ENCODE measurements around the gene ANKS1B. TPM values are rescaled to one million over a fixed set of nuclear protein-coding genes. Genes with fewer than 3 reads are reported as not detected.

The ANKS1B gene
- total and polyA plus RNA-seq, 4 donors = 0.03 to 3.4 (median 0.53) TPM

- H3K4me3 ChIP-seq (ENCODE audit: low read depth in 1 of 3, low read length in 3 of 3) = no peak overlapping the region
- no peaks in the 10 kb centered on the region for H3K27me3 ChIP-seq (ENCODE audit: control insufficient read depth in 4 of 4, insufficient read depth in 4 of 4, low read length in 3 of 4)
- WGBS = 88% methylated on average over 7 of the region's 7 CpGs
- H3K9ac ChIP-seq (ENCODE audit: low read depth in 1 of 2, low read length in 2 of 2) = no peak overlapping the region
- DNase-seq (ENCODE audit: low spot score) = no peak
- peaks cover 0 to 18% (median 7%) of the 10 kb centered on the region in 4 donors for H3K4me1 ChIP-seq (ENCODE audit: control insufficient read depth in 4 of 4, insufficient read depth in 4 of 4, low read length in 3 of 4)
- no peaks in the 10 kb centered on the region for H3K36me3 ChIP-seq (ENCODE audit: control insufficient read depth in 4 of 4, insufficient read depth in 3 of 4, low read depth in 1 of 4, low read length in 3 of 4)
- no peak overlapping the region for H3K27ac ChIP-seq (ENCODE audit: low read depth in 1 of 2, low read length in 2 of 2)
- no peak for TF ChIP-seq ZBTB33 (IDR thresholded peaks at IDR 0.05)
- H3K9me3 ChIP-seq (ENCODE audit: control insufficient read depth in 4 of 4, low read length in 3 of 4) = no peaks in the 10 kb centered on the region
These were observed 216.0 kb downstream of the ANKS1B start for GRCh38 chr12:99768758-99769157.

GRCh38 chr12:99767809-99768208 is 216.9 kb downstream of the ANKS1B start:
- H3K27ac ChIP-seq (ENCODE audit: low read depth in 1 of 2, low read length in 2 of 2) = no peak overlapping the region
- H3K4me1 ChIP-seq (ENCODE audit: control insufficient read depth in 4 of 4, insufficient read depth in 4 of 4, low read length in 3 of 4) = peaks cover 0 to 18% (median 7%) of the 10 kb centered on the region in 4 donors
- H3K9ac ChIP-seq (ENCODE audit: low read depth in 1 of 2, low read length in 2 of 2) = peak overlapping the region in 1 of 2 donors; percentile 84
- no peaks in the 10 kb centered on the region for H3K9me3 ChIP-seq (ENCODE audit: control insufficient read depth in 4 of 4, low read length in 3 of 4)
- H3K36me3 ChIP-seq (ENCODE audit: control insufficient read depth in 4 of 4, insufficient read depth in 3 of 4, low read depth in 1 of 4, low read length in 3 of 4) = no peaks in the 10 kb centered on the region
- WGBS = 4% methylated on average over 1 of the region's 1 CpG
- H3K4me3 ChIP-seq (ENCODE audit: low read depth in 1 of 3, low read length in 3 of 3) = no peak overlapping the region
- no peak for DNase-seq (ENCODE audit: low spot score)
- TF ChIP-seq RAD21 (IDR thresholded peaks at IDR 0.05) = peak; percentile 70 to 78
- no peak for TF ChIP-seq FOXA1 (IDR thresholded peaks at IDR 0.05)
- no peak for TF ChIP-seq JUND (IDR thresholded peaks at IDR 0.05)
- peak; percentile 54 for TF ChIP-seq CTCF (IDR thresholded peaks at IDR 0.05; ENCODE audit: low read depth, low read length, missing input control)
- no peaks in the 10 kb centered on the region for H3K27me3 ChIP-seq (ENCODE audit: control insufficient read depth in 4 of 4, insufficient read depth in 4 of 4, low read length in 3 of 4)

- Histone ChIP-seq H3K36me3 (ENCODE audit: control insufficient read depth in 4 of 4, insufficient read depth in 3 of 4, low read depth in 1 of 4, low read length in 3 of 4) (no peaks in the 10 kb centered on the region), H3K9ac (ENCODE audit: low read depth in 1 of 2, low read length in 2 of 2) (no peak overlapping the region), H3K4me1 (ENCODE audit: control insufficient read depth in 4 of 4, insufficient read depth in 4 of 4, low read length in 3 of 4) (peaks cover 0 to 18% (median 7%) of the 10 kb centered on the region in 4 donors), H3K4me3 (ENCODE audit: low read depth in 1 of 3, low read length in 3 of 3) (no peak overlapping the region), H3K27me3 (ENCODE audit: control insufficient read depth in 4 of 4, insufficient read depth in 4 of 4, low read length in 3 of 4) (no peaks in the 10 kb centered on the region), H3K9me3 (ENCODE audit: control insufficient read depth in 4 of 4, low read length in 3 of 4) (no peaks in the 10 kb centered on the region), H3K27ac (ENCODE audit: low read depth in 1 of 2, low read length in 2 of 2) (no peak overlapping the region)
- no peak for DNase-seq (ENCODE audit: low spot score)
- WGBS = 82% methylated on average over 1 of the region's 1 CpG
- no peak for TF ChIP-seq ZBTB33 (IDR thresholded peaks at IDR 0.05)
- TF ChIP-seq HNF4G (IDR thresholded peaks at IDR 0.05) = no peak
- TF ChIP-seq CTCF (IDR thresholded peaks at IDR 0.05; ENCODE audit: low read depth, low read length, missing input control) = no peak
- no peak for TF ChIP-seq HNF4A (conservative IDR thresholded peaks at IDR 0.05)
- TF ChIP-seq FOXA2 (IDR thresholded peaks at IDR 0.05) = no peak
- no peak for TF ChIP-seq NR2F2 (IDR thresholded peaks at IDR 0.05)
- TF ChIP-seq ATF3 (IDR thresholded peaks at IDR 0.05) = no peak
These were observed 218.3 kb downstream of the ANKS1B start for GRCh38 chr12:99766408-99766807.
